ENCODE measurements around the gene GSTK1.

Gene GSTK1

DNA sequence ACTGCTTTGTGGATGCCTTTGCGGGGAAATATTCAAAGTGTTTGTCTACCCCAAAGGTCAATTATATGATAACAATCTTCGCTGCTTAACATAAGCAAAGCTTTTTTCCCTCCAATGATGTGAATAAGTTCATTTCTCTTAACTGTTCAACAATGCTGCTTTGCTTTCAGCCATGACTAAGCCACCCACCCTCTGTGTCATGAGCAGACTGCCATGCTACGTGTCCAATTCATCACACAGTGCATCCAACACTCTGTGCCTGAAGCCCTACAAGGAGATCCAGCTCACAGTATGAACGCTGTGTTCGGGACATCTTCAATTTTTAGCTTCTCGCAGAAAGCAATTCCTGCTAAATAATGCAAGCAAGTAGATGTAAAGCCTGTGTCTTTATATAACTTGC lies 47.1 kb upstream of the GSTK1 start:
- H3K4me3 ChIP-seq (ENCODE audit: low read length) = no peak overlapping the region
- H3K4me2 ChIP-seq (ENCODE audit: low read length) = no peak overlapping the region
- H3K4me1 ChIP-seq (ENCODE audit: control insufficient read depth, low read length) = peaks cover 14% of the 10 kb centered on the region
- H3K9me2 ChIP-seq (replicated peaks; ENCODE audit: control insufficient read depth, low read length) = no peaks in the 10 kb centered on the region
- no peaks in the 10 kb centered on the region for H4K20me1 ChIP-seq (ENCODE audit: control insufficient read depth, insufficient read depth, low read depth, low read length)
- no peaks in the 10 kb centered on the region for H3K27me3 ChIP-seq (ENCODE audit: control insufficient read depth, low read length)
- TF ChIP-seq CTCF (IDR thresholded peaks at IDR 0.05; ENCODE audit: low read depth, low read length, poor library complexity, severe bottlenecking) = no peak
- no peak for TF ChIP-seq EZH2phosphoT487 (IDR thresholded peaks at IDR 0.05; ENCODE audit: borderline replicate concordance, low read length)
- H3K36me3 ChIP-seq (ENCODE audit: control insufficient read depth, low read length) = no peaks in the 10 kb centered on the region
- H3K9me3 ChIP-seq (ENCODE audit: control insufficient read depth, insufficient read depth, low read length) = peaks cover 3% of the 10 kb centered on the region; the same call in 1 of the 2 replicates
- H3F3A ChIP-seq (ENCODE audit: control insufficient read depth, insufficient read depth) = no peaks in the 10 kb centered on the region
- H3K79me2 ChIP-seq (ENCODE audit: control insufficient read depth, low read length) = no peaks in the 10 kb centered on the region
- no peak overlapping the region for H3K27ac ChIP-seq (ENCODE audit: low read depth, low read length)

DNA sequence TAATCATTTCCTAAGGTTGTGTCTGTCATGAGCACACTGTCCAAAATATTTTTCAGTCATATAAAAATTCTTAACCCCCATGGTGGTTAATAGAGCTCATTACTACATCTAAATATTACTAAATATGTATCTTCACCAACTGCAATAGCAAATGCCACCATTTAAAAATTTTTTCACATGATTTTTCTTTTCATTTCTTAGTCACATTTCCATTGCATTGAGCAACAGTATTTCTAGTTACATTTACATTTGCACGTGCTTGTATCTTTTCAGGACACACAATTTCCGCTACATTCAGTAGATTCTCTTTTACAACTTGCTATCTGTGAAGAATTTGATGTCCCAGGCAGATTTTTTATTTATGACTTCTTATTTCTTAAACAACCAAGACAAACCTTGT lies 46.6 kb upstream of the GSTK1 start:
- TF ChIP-seq EZH2phosphoT487 (IDR thresholded peaks at IDR 0.05; ENCODE audit: borderline replicate concordance, low read length) (no peak), CTCF (IDR thresholded peaks at IDR 0.05; ENCODE audit: low read depth, low read length, poor library complexity, severe bottlenecking) (no peak)
- Histone ChIP-seq H3K4me3 (ENCODE audit: low read length) (no peak overlapping the region), H3F3A (ENCODE audit: control insufficient read depth, insufficient read depth) (no peaks in the 10 kb centered on the region), H3K4me1 (ENCODE audit: control insufficient read depth, low read length) (peaks cover 14% of the 10 kb centered on the region), H3K9me2 (replicated peaks; ENCODE audit: control insufficient read depth, low read length) (no peaks in the 10 kb centered on the region), H4K20me1 (ENCODE audit: control insufficient read depth, insufficient read depth, low read depth, low read length) (no peaks in the 10 kb centered on the region), H3K4me2 (ENCODE audit: low read length) (no peak overlapping the region), H3K36me3 (ENCODE audit: control insufficient read depth, low read length) (no peaks in the 10 kb centered on the region), H3K27ac (ENCODE audit: low read depth, low read length) (no peak overlapping the region), H3K27me3 (ENCODE audit: control insufficient read depth, low read length) (no peaks in the 10 kb centered on the region), H3K79me2 (ENCODE audit: control insufficient read depth, low read length) (no peaks in the 10 kb centered on the region), H3K9me3 (ENCODE audit: control insufficient read depth, insufficient read depth, low read length) (peaks cover 3% of the 10 kb centered on the region; the same call in 1 of the 2 replicates)

- Histone ChIP-seq H3K79me2 (ENCODE audit: control insufficient read depth, low read length) (no peaks in the 10 kb centered on the region), H3K9me3 (ENCODE audit: control insufficient read depth, insufficient read depth, low read length) (no peaks in the 10 kb centered on the region), H3K27me3 (ENCODE audit: control insufficient read depth, low read length) (peaks cover 10% of the 10 kb centered on the region), H3K4me3 (ENCODE audit: low read length) (no peak overlapping the region), H3K4me1 (ENCODE audit: control insufficient read depth, low read length) (peaks cover 14% of the 10 kb centered on the region), H3K4me2 (ENCODE audit: low read length) (no peak overlapping the region), H3K36me3 (ENCODE audit: control insufficient read depth, low read length) (no peaks in the 10 kb centered on the region), H3K9me2 (replicated peaks; ENCODE audit: control insufficient read depth, low read length) (no peaks in the 10 kb centered on the region), H3F3A (ENCODE audit: control insufficient read depth, insufficient read depth) (no peaks in the 10 kb centered on the region), H4K20me1 (ENCODE audit: control insufficient read depth, insufficient read depth, low read depth, low read length) (no peaks in the 10 kb centered on the region), H3K27ac (ENCODE audit: low read depth, low read length) (no peak overlapping the region)
- TF ChIP-seq CTCF (IDR thresholded peaks at IDR 0.05; ENCODE audit: low read depth, low read length, poor library complexity, severe bottlenecking) (no peak), EZH2phosphoT487 (IDR thresholded peaks at IDR 0.05; ENCODE audit: borderline replicate concordance, low read length) (no peak)
These were observed 45.4 kb upstream of the GSTK1 start for GRCh38 chr7:143217806-143218205.

- TF ChIP-seq EZH2phosphoT487 (IDR thresholded peaks at IDR 0.05; ENCODE audit: borderline replicate concordance, low read length) (no peak), CTCF (IDR thresholded peaks at IDR 0.05; ENCODE audit: low read depth, low read length, poor library complexity, severe bottlenecking) (no peak)
- Histone ChIP-seq H3F3A (ENCODE audit: control insufficient read depth, insufficient read depth) (no peaks in the 10 kb centered on the region), H3K4me3 (ENCODE audit: low read length) (no peak overlapping the region), H3K4me1 (ENCODE audit: control insufficient read depth, low read length) (no peaks in the 10 kb centered on the region), H4K20me1 (ENCODE audit: control insufficient read depth, insufficient read depth, low read depth, low read length) (no peaks in the 10 kb centered on the region), H3K36me3 (ENCODE audit: control insufficient read depth, low read length) (no peaks in the 10 kb centered on the region), H3K9me3 (ENCODE audit: control insufficient read depth, insufficient read depth, low read length) (no peaks in the 10 kb centered on the region), H3K4me2 (ENCODE audit: low read length) (no peak overlapping the region), H3K9me2 (replicated peaks; ENCODE audit: control insufficient read depth, low read length) (no peaks in the 10 kb centered on the region), H3K27me3 (ENCODE audit: control insufficient read depth, low read length) (peaks cover 25% of the 10 kb centered on the region), H3K27ac (ENCODE audit: low read depth, low read length) (no peak overlapping the region), H3K79me2 (ENCODE audit: control insufficient read depth, low read length) (no peaks in the 10 kb centered on the region)
These were observed 42.0 kb upstream of the GSTK1 start for GRCh38 chr7:143221286-143221685.
